GM19193 (cell line): Measurements from ENCODE around the gene SPATA32.

ENCODE experiments used
- POLR2A ChIP-seq: IDR thresholded peaks from 4 replicates; pipeline ENCODE4 v1.6.1; 2011; ENCODE audit not compliant: insufficient read depth, insufficient read length; ENCODE audit errors: extremely low read depth

Gene SPATA32

DNA sequence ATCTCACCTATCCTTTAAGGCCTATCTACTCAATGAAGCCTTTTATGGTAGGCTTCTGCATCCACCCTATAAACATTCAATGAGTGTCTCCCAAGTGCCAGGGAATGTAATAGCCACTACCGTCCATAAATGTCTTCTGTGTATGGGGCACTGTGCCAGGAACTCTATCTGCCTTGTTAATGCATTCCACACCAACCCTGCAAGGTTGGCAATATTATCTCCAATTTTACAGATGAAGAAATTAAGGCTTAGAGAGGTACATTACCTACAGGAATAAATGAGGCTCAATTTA lies 34.9 kb upstream of the SPATA32 start:
- TF ChIP-seq POLR2A: no peak

GRCh38 chr17:45296003-45296832 lies 34.3 kb upstream of the SPATA32 start:
- no peak for TF ChIP-seq POLR2A

GRCh38 chr17:45294506-45294905 lies 32.6 kb upstream of the SPATA32 start:
- no peak for TF ChIP-seq POLR2A

DNA sequence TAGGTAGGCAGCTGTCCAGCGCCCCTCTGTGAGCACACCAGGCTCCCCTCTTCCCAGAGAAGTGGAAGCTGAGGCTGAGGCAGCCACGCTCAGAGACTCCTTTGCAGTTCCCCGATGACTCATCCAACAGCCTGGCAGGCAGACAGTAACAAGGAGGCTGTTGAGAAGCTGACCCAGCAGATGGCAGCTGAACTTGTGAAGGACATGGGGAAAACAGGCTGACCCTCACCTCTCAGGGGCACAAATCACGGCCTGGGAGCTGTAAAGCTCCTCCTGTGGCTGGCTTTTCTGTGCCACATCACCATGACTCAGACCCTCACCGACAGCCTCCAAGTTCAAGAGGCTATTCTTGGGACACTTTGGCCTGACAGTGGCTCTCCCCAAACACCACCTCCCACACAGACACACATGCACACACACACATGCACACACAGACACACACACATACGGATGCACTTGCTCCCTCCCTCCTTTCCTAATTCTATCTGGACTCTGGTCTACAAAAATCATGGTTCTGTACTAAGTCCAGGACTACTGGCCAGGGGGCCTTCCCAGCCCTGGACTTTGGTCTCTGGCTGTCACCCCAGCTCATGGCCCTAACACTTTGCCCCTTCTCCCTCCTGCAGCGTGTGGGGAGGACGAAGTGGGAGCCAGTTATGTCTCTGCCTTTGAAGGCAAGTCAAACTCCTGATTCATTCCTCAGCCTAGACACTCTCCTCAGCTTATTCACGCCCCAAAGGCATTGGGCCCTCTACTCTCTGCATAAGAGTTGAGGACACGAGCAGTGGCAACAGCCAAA lies 31.7 kb upstream of the SPATA32 start:
- TF ChIP-seq POLR2A: no peak

GRCh38 chr17:45292696-45293412 lies 31.0 kb upstream of the SPATA32 start:
- no peak for TF ChIP-seq POLR2A

GRCh38 chr17:45291171-45291805 lies 29.4 kb upstream of the SPATA32 start:
- no peak for TF ChIP-seq POLR2A

DNA sequence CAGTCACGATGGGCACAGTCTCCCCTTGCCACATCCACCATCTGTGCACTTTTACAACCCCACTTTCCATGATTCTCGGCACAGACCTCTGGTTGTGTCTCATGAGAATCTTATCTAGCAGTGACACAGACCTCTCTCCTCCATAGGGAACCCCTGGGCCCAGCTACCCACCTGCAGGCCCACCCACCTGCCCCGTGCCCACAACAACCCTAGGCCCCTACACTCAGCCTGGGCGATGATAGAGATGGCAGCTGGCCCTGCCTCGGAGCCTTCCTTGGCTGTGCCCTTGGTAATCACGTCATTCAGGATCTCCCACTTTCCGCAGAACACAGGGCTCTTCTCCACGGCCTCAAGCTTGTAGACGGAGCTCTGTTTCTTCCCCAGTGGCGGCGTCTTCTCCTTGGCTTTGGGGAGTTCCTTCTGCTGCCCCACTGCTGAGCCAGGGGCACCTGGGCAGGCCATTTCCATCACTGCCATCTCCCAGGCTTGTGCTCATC lies 28.4 kb upstream of the SPATA32 start:
- no peak for TF ChIP-seq POLR2A

- TF ChIP-seq POLR2A: no peak
These were observed 27.7 kb upstream of the SPATA32 start for GRCh38 chr17:45289301-45290268.

DNA sequence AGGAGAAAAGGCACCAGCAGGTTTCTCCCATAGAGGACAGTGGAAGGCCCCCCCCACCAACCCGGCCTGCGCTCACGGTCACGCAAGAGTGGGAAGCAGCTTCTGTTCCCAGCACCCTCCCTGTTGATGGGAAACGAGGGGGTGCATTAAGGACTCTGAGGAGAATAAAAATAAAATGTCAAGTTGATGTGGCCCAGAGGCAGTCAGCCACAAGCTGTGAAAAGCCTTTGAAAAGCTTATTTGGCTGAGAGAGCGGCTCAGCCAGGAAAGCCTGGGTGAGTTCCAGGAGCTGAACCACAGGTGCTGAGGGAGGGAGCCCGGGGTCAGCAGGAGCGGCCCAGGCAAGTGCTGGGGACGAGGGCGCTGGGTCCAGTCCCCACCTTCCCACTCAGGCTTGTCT lies 26.9 kb upstream of the SPATA32 start:
- TF ChIP-seq POLR2A: no peak

- no peak for TF ChIP-seq POLR2A
These were observed 25.9 kb upstream of the SPATA32 start for GRCh38 chr17:45287526-45288500.

DNA sequence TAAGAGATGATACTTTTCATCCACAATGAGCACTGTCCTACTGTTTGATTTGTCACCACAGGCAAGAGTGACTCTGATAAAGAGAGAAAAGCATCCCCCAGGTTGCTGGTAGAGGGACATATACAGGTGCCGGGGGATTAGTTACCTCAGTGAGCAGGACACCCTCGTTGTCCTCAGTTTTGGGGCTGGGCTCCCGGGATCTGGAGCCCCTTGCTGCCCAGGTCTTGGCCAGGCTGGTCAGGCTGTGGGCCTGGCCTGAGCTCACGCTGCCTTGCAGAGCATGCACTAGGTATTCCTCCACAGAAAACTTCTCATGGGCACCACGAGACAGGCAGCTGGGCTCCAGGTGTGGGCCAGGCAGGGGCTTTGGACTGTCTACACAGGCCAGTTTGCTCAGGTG lies 24.4 kb upstream of the SPATA32 start:
- TF ChIP-seq POLR2A: no peak
